Superior temporal gyrus (tissue), 1 donor: ENCODE measurements around the gene ADRA2C.
"Not testable (repeated sequence)": the region's sequence is repeated elsewhere in the genome, so short reads cannot be mapped to it uniquely, and the experiment has no call there.

Source experiments
- DNase-seq: peaks from one replicate; pipeline ENCODE4 v3.0.0-alpha.2; 2016; ENCODE audit errors: extremely low spot score

Gene ADRA2C

GRCh38 chr4:3812211-3812934, 46.2 kb downstream of the ADRA2C start:
- no peak for DNase-seq

- DNase-seq: no peak
These were observed 47.2 kb downstream of the ADRA2C start for GRCh38 chr4:3813151-3814052.

- no peak for DNase-seq
These were observed 47.9 kb downstream of the ADRA2C start for GRCh38 chr4:3814053-3814570.

GRCh38 chr4:3814838-3815237, 48.7 kb downstream of the ADRA2C start:
- DNase-seq: not testable (repeated sequence)

- DNase-seq: no peak
These were observed 50.2 kb downstream of the ADRA2C start for GRCh38 chr4:3816256-3816825.

GRCh38 chr4:3816983-3817960, 51.1 kb downstream of the ADRA2C start:
- no peak for DNase-seq
